K562 (cell line): Measurements from ENCODE around the gene PPP3CA. TPM values are rescaled to one million over a fixed set of nuclear protein-coding genes. Genes with fewer than 3 reads are reported as not detected.

ENCODE experiments used
- ATAC-seq: fragments of 200-7000 bp; cut with Tn5 transposase; 3 replicates; pipeline ENCODE4 v1.9.1; 2020; ENCODE audit warnings: moderate library complexity
- BruUV-seq: library from RNA; stranded (reverse); fragments of 400-500 nt; replicated peaks from 2 replicates; lab custom pipeline; 2021; lab: Mats Ljungman, UMichigan
- CTCF ChIA-PET: fragments of 300-600 bp; formaldehyde crosslinking; extraction: SDS; loops from one replicate; lab custom pipeline; 2021; ENCODE audit warnings: low intra/inter-chr PET ratio; lab: Yijun Ruan, JAX
- POLR2A ChIA-PET: fragments of 300-600, 350-650 bp; sonication (Branson Sonifier 250); formaldehyde crosslinking; extraction: SDS; loops from one replicate; lab custom pipeline; 2021; ENCODE audit warnings: antibody characterized with exemption, inconsistent platforms; lab: Yijun Ruan, JAX
- DNase-seq, 4 experiments: peaks; one replicate each; pipeline versions ENCODE4 v3.0.0 to v3.0.0-alpha.2; 2011 to 2018; ENCODE audit warnings: low spot score in 3 of 4, mixed read lengths in 3 of 4; ENCODE audit errors: extremely low read depth in 1 of 4
- FAIRE-seq: peaks from 2 replicates; lab custom pipeline; 2011; peaks lifted over from hg19 to GRCh38; lab: Jason Lieb, UNC
- H2AFZ ChIP-seq: 2 replicates; pipeline ENCODE4 v1.6.0; 2011; ENCODE audit warnings: low read depth, low read length, control low read depth, inconsistent platforms
- H3K27ac ChIP-seq: fragments of 200-600 bp; 3 replicates; pipeline ENCODE4 v1.8.0; 2011; ENCODE audit warnings: low read depth, mild to moderate bottlenecking, control low read depth, inconsistent platforms, low read length, moderate library complexity, mixed read lengths; ENCODE audit errors: extremely low read depth
- H3K27me3 ChIP-seq, 2 experiments: fragments of 300-600 bp in 1 of 2; 2 replicates in 1 of 2; 3 replicates in 1 of 2; pipeline versions ENCODE4 v1.6.0 to v1.8.0; 2011; ENCODE audit warnings: inconsistent platforms in 2 of 2, low read length in 2 of 2, mild to moderate bottlenecking in 1 of 2, mixed read lengths in 1 of 2, moderate library complexity in 1 of 2; ENCODE audit not compliant: control insufficient read depth in 2 of 2, insufficient read depth in 2 of 2
- H3K36me3 ChIP-seq: fragments of 300-600 bp; 3 replicates; pipeline ENCODE4 v1.8.0; 2011; ENCODE audit warnings: mild to moderate bottlenecking, low read length, inconsistent platforms; ENCODE audit not compliant: control insufficient read depth, insufficient read depth
- H3K4me1 ChIP-seq, 2 experiments: fragments of 200-600 bp in 1 of 2; replicated peaks in 1 of 2; 2 replicates in 1 of 2; 3 replicates in 1 of 2; pipeline versions ENCODE4 v1.5.1 to v1.8.0; 2011; ENCODE audit warnings: inconsistent platforms in 2 of 2, low read length in 2 of 2, mild to moderate bottlenecking in 1 of 2, mixed read lengths in 1 of 2, moderate library complexity in 1 of 2; ENCODE audit not compliant: control insufficient read depth in 2 of 2, insufficient read depth in 2 of 2
- H3K4me2 ChIP-seq: 2 replicates; pipeline ENCODE4 v1.6.1; 2011; ENCODE audit warnings: low read length, control low read depth, inconsistent platforms, mixed read lengths; ENCODE audit not compliant: insufficient read depth
- H3K4me3 ChIP-seq: fragments of 200-600 bp; sonication (generic), shearing (Covaris generic); 2 replicates; pipeline ENCODE4 v1.5.1; 2016; ENCODE audit warnings: control low read depth, inconsistent platforms
- H3K79me2 ChIP-seq: fragments of 200-600 bp; 3 replicates; pipeline ENCODE4 v1.8.0; 2011; ENCODE audit warnings: low read length, inconsistent platforms; ENCODE audit not compliant: control insufficient read depth, insufficient read depth
- H3K9ac ChIP-seq, 2 experiments: 2 replicates each; pipeline versions ENCODE4 v1.6.0 to v1.6.1; 2011; ENCODE audit warnings: low read depth in 2 of 2, low read length in 2 of 2, control low read depth in 1 of 2, inconsistent platforms in 1 of 2, mild to moderate bottlenecking in 1 of 2, mixed read lengths in 1 of 2; ENCODE audit not compliant: insufficient read depth in 1 of 2
- H3K9me1 ChIP-seq: one replicate; pipeline ENCODE4 v1.6.0; 2011; ENCODE audit warnings: inconsistent platforms, mild to moderate bottlenecking, low read length, moderate library complexity; ENCODE audit not compliant: control insufficient read depth, insufficient read depth
- H3K9me3 ChIP-seq: replicated peaks from 2 replicates; pipeline ENCODE4 v1.5.1; 2011; ENCODE audit warnings: low read depth, low read length, inconsistent platforms; ENCODE audit not compliant: control insufficient read depth, insufficient read depth
- H4K20me1 ChIP-seq: replicated peaks from 2 replicates; pipeline ENCODE4 v1.6.1; 2011; ENCODE audit warnings: low read length, inconsistent platforms, mixed read lengths; ENCODE audit not compliant: control insufficient read depth, insufficient read depth
- BHLHE40 ChIP-seq: IDR thresholded peaks from 2 replicates; pipeline ENCODE4 v1.6.1; 2011; ENCODE audit warnings: low read length, improper control_type of control experiment
- EGR1 ChIP-seq: fragments of 450-650 bp; conservative IDR thresholded peaks from 2 replicates; pipeline ENCODE4 v1.6.1; 2017; ENCODE audit warnings: mild to moderate bottlenecking
- FOXA1 ChIP-seq: fragments of 450-650 bp; IDR thresholded peaks from 2 replicates; pipeline ENCODE4 v1.6.1; 2016; ENCODE audit warnings: mild to moderate bottlenecking, borderline replicate concordance
- KAT8 ChIP-seq: fragments of 450-650 bp; IDR thresholded peaks from 2 replicates; pipeline ENCODE4 v1.6.1; 2016; ENCODE audit warnings: low read depth, mild to moderate bottlenecking
- MCM2 ChIP-seq: fragments of 450-650 bp; IDR thresholded peaks from 2 replicates; pipeline ENCODE4 v1.6.1; 2017; ENCODE audit warnings: low read depth, mild to moderate bottlenecking
- PRPF4 ChIP-seq: fragments of 200-400 bp; formaldehyde crosslinking; IDR thresholded peaks from one replicate; pipeline ENCODE4 v1.6.1; 2017; ENCODE audit warnings: low read length, low read depth, mild to moderate bottlenecking; ENCODE audit not compliant: insufficient read depth, poor library complexity, severe bottlenecking
- PTBP1 ChIP-seq: fragments of 200-400 bp; formaldehyde crosslinking; IDR thresholded peaks from 2 replicates; pipeline ENCODE4 v1.6.1; 2017; ENCODE audit warnings: low read depth, low read length
- SMARCA4 ChIP-seq: fragments of 450-650 bp; IDR thresholded peaks from 2 replicates; pipeline ENCODE4 v1.6.1; 2016
- TBP ChIP-seq: optimal IDR thresholded peaks from 2 replicates; pipeline ENCODE3; 2011; ENCODE audit warnings: low read depth, low read length, improper control_type of control experiment
- TRIM24 ChIP-seq, 2 experiments: fragments of 450-650 bp; IDR thresholded peaks; 2 replicates each; pipeline ENCODE4 v1.6.1; 2016
- TSC22D4 ChIP-seq: fragments of 450-650 bp; IDR thresholded peaks from 2 replicates; pipeline ENCODE4 v1.6.1; 2016; ENCODE audit warnings: missing genetic modification characterization, missing biosample characterization, control low read depth
- ZZZ3 ChIP-seq: fragments of 450-650 bp; IDR thresholded peaks from 2 replicates; pipeline ENCODE4 v1.6.1; 2016; ENCODE audit warnings: antibody characterized with exemption, mild to moderate bottlenecking, moderate library complexity
- WGBS: fragments of 100-300 bp; shearing (Covaris generic); methylation state at CpG from one replicate; pipeline ENCODE4 v1.1.6; 2016; ENCODE audit warnings: low coverage, mixed read lengths; ENCODE audit not compliant: insufficient coverage; ENCODE audit errors: missing lambda C conversion rate; 5-methylcytosine and 5-hydroxymethylcytosine counted together
- in situ Hi-C: fragments of 300-500 bp; cut with MboI; formaldehyde crosslinking; loops from 4 replicates; pipeline ENCODE4 v1.15.0; 2018; ENCODE audit warnings: inconsistent platforms, mixed read lengths
- intact Hi-C: fragments of 100-400 bp; cut with micrococcal nuclease; formaldehyde crosslinking; loops from 2 replicates; pipeline ENCODE4 v1.14.2; 2022
- polyA plus RNA-seq, 8 experiments: library from polyadenylated mRNA; depleted of rRNA in 4 of 8; stranded (reverse) in 5 of 8; unstranded in 3 of 8; fragments of >200 nt; fragmentation: Nextera tagmentation in 2 of 8; fragmentation: Illumina TruSeq in 1 of 8; extraction: Ambion mirVana in 2 of 8; extraction: Trizol in 1 of 8; gene quantifications; 2 replicates each; pipeline versions ENCODE4 v1.2.1 to v1.2.3, GENCODE V29; 2011 to 2014; ENCODE audit warnings: inconsistent platforms in 1 of 8, missing spikeins in 1 of 8
- total RNA-seq, 7 experiments: library from RNA; depleted of rRNA in 6 of 7; stranded (reverse); fragments of >200 nt in 6 of 7; fragmentation: Illumina TruSeq in 2 of 7; extraction: Trizol in 2 of 7; gene quantifications; 2 replicates each; pipeline versions ENCODE4 v1.2.1 to v1.2.3, GENCODE V29; 2011 to 2021; ENCODE audit warnings: low replicate concordance in 1 of 7
- TF ChIP-seq, protein P1 (sequence below): fragments of 150-350 bp; IDR thresholded peaks from 2 replicates; pipeline ENCODE4 v1.6.1; 2014; ENCODE audit warnings: low read depth, mild to moderate bottlenecking, low read length, borderline replicate concordance
- TF ChIP-seq, protein P2 (sequence below): sonication (generic); formaldehyde crosslinking; IDR thresholded peaks from 2 replicates; pipeline ENCODE4 v1.8.0; 2022; ENCODE audit warnings: mild to moderate bottlenecking, missing genetic modification reagents

The PPP3CA gene
- total and polyA plus RNA-seq, 9 of the 15 experiments (the other 6 are each of a cell fraction or from before 2014, with no cell fraction given), result 0.94 to 3.2 (median 1.6) TPM

DNA sequence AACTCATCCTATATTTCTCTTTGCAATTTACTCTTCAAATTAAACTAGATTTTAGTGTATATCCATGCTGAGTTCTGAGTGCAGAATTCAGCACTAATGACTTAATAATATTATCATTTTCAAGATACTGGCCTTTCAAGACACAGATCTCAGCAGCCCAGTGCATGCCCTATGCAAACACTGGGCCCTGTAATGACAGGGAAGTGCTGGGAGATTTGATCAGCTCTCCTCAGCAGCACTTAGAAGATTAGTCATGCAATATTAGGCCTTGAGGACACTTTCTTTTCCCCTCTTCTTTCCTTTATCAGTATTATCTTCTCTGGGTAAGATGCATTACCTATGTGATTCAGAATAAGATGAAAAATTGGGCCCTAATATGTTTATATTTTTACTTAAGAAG, 207.1 kb downstream of the PPP3CA start (continued):
- TF ChIP-seq, protein P1, sequence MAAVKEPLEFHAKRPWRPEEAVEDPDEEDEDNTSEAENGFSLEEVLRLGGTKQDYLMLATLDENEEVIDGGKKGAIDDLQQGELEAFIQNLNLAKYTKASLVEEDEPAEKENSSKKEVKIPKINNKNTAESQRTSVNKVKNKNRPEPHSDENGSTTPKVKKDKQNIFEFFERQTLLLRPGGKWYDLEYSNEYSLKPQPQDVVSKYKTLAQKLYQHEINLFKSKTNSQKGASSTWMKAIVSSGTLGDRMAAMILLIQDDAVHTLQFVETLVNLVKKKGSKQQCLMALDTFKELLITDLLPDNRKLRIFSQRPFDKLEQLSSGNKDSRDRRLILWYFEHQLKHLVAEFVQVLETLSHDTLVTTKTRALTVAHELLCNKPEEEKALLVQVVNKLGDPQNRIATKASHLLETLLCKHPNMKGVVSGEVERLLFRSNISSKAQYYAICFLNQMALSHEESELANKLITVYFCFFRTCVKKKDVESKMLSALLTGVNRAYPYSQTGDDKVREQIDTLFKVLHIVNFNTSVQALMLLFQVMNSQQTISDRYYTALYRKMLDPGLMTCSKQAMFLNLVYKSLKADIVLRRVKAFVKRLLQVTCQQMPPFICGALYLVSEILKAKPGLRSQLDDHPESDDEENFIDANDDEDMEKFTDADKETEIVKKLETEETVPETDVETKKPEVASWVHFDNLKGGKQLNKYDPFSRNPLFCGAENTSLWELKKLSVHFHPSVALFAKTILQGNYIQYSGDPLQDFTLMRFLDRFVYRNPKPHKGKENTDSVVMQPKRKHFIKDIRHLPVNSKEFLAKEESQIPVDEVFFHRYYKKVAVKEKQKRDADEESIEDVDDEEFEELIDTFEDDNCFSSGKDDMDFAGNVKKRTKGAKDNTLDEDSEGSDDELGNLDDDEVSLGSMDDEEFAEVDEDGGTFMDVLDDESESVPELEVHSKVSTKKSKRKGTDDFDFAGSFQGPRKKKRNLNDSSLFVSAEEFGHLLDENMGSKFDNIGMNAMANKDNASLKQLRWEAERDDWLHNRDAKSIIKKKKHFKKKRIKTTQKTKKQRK, result no peak
- TF ChIP-seq FOXA1, result no peak
- TF ChIP-seq EGR1, result no peak

DNA sequence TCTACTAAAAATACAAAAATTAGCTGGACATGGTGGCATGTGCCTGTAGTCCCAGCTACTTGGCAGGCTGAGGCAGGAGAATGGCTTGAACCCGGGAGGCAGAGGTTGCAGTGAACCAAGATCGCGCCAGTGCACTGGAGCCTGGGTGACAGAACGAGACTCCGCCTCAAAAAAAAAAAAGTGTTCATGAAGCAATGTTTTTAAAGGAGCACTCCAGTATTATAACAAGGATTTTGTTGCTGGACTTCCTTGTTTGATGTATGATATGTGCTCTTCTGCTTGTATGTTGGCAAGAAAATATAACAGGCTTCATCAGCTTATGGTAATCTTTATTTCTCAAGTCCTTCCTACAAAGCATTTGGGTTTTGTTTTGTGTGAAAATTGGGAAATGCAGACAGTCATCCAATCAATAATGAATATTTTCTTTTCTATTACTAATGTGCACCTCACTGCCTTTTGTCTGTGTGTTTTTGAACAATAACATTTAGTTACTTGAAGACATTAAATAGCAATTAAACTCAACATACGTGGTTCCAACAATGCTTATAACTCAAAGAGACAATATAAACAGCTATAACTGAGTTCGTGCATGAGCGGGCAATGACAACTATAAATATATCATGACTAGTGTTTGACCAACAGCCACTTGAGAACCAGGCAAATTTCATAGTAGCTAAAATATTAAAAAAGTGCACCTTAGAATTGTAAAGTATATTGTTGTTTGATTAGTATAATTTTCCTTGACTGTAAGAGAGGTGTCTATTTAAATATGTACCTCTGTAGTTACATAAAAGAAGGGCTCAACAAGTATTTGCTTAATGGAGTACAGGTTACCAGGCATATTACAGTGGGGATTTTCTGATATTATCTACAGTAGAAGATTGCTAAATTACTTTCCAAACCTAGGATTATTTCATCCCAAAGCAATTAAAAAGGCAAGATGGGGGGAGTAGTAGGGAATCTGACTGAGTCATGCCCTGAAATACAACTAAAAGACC, 210.7 kb downstream of the PPP3CA start:
- no TSS peak for BruUV-seq
- FAIRE-seq, result no peak
- no peaks in the 10 kb centered on the region for H3K4me1 ChIP-seq
- POLR2A ChIA-PET, result interaction anchor here (0.7 kb wide), 1 partner anchor 19 kb away, joined by 3 read pairs; no protein-coding TSS in a partner anchor
- WGBS, result 4% methylated on average over 7 of the region's 8 CpGs
- CTCF ChIA-PET, result no interaction called here
- no peak overlapping the region for H3K27ac ChIP-seq
- no peak overlapping the region for H3K4me2 ChIP-seq
- no peaks in the 10 kb centered on the region for H3K36me3 ChIP-seq
- H3K9me3 ChIP-seq, result no peaks in the 10 kb centered on the region
- H2AFZ ChIP-seq, result no peak overlapping the region
- H4K20me1 ChIP-seq, result no peaks in the 10 kb centered on the region
- intact Hi-C loops, result no loop called here
- DNase-seq, result no peak
- H3K9ac ChIP-seq, result no peak overlapping the region
- H3K4me3 ChIP-seq, result no peak overlapping the region
- H3K27me3 ChIP-seq, result no peaks in the 10 kb centered on the region
- no peaks in the 10 kb centered on the region for H3K9me1 ChIP-seq
- in situ Hi-C loops, result no loop called here
- no peak for ATAC-seq
- no peaks in the 10 kb centered on the region for H3K79me2 ChIP-seq
- TF ChIP-seq, protein P2, sequence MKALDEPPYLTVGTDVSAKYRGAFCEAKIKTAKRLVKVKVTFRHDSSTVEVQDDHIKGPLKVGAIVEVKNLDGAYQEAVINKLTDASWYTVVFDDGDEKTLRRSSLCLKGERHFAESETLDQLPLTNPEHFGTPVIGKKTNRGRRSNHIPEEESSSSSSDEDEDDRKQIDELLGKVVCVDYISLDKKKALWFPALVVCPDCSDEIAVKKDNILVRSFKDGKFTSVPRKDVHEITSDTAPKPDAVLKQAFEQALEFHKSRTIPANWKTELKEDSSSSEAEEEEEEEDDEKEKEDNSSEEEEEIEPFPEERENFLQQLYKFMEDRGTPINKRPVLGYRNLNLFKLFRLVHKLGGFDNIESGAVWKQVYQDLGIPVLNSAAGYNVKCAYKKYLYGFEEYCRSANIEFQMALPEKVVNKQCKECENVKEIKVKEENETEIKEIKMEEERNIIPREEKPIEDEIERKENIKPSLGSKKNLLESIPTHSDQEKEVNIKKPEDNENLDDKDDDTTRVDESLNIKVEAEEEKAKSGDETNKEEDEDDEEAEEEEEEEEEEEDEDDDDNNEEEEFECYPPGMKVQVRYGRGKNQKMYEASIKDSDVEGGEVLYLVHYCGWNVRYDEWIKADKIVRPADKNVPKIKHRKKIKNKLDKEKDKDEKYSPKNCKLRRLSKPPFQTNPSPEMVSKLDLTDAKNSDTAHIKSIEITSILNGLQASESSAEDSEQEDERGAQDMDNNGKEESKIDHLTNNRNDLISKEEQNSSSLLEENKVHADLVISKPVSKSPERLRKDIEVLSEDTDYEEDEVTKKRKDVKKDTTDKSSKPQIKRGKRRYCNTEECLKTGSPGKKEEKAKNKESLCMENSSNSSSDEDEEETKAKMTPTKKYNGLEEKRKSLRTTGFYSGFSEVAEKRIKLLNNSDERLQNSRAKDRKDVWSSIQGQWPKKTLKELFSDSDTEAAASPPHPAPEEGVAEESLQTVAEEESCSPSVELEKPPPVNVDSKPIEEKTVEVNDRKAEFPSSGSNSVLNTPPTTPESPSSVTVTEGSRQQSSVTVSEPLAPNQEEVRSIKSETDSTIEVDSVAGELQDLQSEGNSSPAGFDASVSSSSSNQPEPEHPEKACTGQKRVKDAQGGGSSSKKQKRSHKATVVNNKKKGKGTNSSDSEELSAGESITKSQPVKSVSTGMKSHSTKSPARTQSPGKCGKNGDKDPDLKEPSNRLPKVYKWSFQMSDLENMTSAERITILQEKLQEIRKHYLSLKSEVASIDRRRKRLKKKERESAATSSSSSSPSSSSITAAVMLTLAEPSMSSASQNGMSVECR (CRISPR knock-in tag), result no peak
- TF ChIP-seq TRIM24 (IDR thresholded peaks at IDR 0.05) (no peak), SMARCA4 (no peak), BHLHE40 (no peak), PTBP1 (no peak), ZZZ3 (no peak), TBP (no peak), MCM2 (no peak), KAT8 (no peak), PRPF4 (no peak), TSC22D4 (no peak)
